ENCODE data around the gene PARD3B. TPM values are rescaled to one million over a fixed set of nuclear protein-coding genes. Genes with fewer than 3 reads are reported as not detected.

Gene PARD3B
- total RNA-seq, 1 experiment from 2014 or later = 7.6 TPM

- no TSS peak for BruUV-seq (replicated peaks)
- H3K27ac ChIP-seq = no peak overlapping the region
- intact Hi-C loops (cut with micrococcal nuclease; ENCODE audit: unreplicated experiment) = no loop called here
- H4K20me1 ChIP-seq (ENCODE audit: insufficient read depth) = no peaks in the 10 kb centered on the region
- H3K36me3 ChIP-seq (ENCODE audit: low read depth) = no peaks in the 10 kb centered on the region
- no peak overlapping the region for H2AFZ ChIP-seq
- no peaks in the 10 kb centered on the region for H3K79me2 ChIP-seq (ENCODE audit: low read depth)
- H3K4me3 ChIP-seq = no peak overlapping the region
- no peaks in the 10 kb centered on the region for H3K9me3 ChIP-seq (ENCODE audit: insufficient read depth, low read depth)
- DNase-seq = no peak
- H3K4me1 ChIP-seq (replicated peaks; ENCODE audit: insufficient read depth) = no peaks in the 10 kb centered on the region
- no peaks in the 10 kb centered on the region for H3K27me3 ChIP-seq (ENCODE audit: insufficient read depth, low read depth)
- H3K9me2 ChIP-seq (ENCODE audit: insufficient read depth) = no peaks in the 10 kb centered on the region
- POLR2A ChIA-PET (ENCODE audit: unreplicated experiment) = no interaction called here
- no peak overlapping the region for H3K4me2 ChIP-seq
- H3F3A ChIP-seq (ENCODE audit: insufficient read depth, low read depth) = no peaks in the 10 kb centered on the region
- TF ChIP-seq EZH2 (IDR thresholded peaks at IDR 0.05; ENCODE audit: low read depth) = no peak
- no peak for TF ChIP-seq CTCF (conservative IDR thresholded peaks at IDR 0.05)
- CTCF ChIA-PET = no interaction called here
Measured at GRCh38 chr2:204892506-204893255, 347.4 kb downstream of the PARD3B start.

DNA sequence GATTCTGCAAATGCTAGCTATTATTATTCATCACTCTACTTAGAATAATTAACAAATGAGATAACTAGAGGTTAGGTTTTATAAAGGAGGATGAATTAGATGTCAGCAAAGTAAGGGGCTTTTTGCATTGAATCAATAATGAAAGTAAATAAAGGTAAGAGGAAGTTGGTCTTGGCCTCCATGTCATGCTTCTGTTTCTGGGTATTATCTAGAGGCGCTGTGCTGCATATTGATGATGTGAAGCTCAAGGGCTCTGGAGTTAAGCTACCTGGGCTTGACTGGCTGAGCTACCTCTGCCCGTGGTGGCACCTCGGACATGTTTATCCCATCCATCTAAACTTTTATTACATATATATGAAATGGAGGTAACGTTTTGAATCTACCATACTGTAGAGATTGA is 350.9 kb downstream of the PARD3B start:
- H3K9me3 ChIP-seq (ENCODE audit: insufficient read depth, low read depth) = no peaks in the 10 kb centered on the region
- H3K27me3 ChIP-seq (ENCODE audit: insufficient read depth, low read depth) = no peaks in the 10 kb centered on the region
- no peaks in the 10 kb centered on the region for H4K20me1 ChIP-seq (ENCODE audit: insufficient read depth)
- H3K4me2 ChIP-seq = no peak overlapping the region
- intact Hi-C loops (cut with micrococcal nuclease; ENCODE audit: unreplicated experiment) = no loop called here
- no peaks in the 10 kb centered on the region for H3K36me3 ChIP-seq (ENCODE audit: low read depth)
- no peak for DNase-seq
- H3K27ac ChIP-seq = no peak overlapping the region
- no peaks in the 10 kb centered on the region for H3K79me2 ChIP-seq (ENCODE audit: low read depth)
- H3K4me3 ChIP-seq = no peak overlapping the region
- TF ChIP-seq CTCF (conservative IDR thresholded peaks at IDR 0.05) (no peak), EZH2 (IDR thresholded peaks at IDR 0.05; ENCODE audit: low read depth) (no peak)
- no peak overlapping the region for H2AFZ ChIP-seq
- ChIA-PET CTCF (no interaction called here), POLR2A (ENCODE audit: unreplicated experiment) (no interaction called here)
- no TSS peak for BruUV-seq (replicated peaks)
- no peaks in the 10 kb centered on the region for H3K9me2 ChIP-seq (ENCODE audit: insufficient read depth)
- H3K4me1 ChIP-seq (replicated peaks; ENCODE audit: insufficient read depth) = no peaks in the 10 kb centered on the region
- no peaks in the 10 kb centered on the region for H3F3A ChIP-seq (ENCODE audit: insufficient read depth, low read depth)

GRCh38 chr2:204897561-204897960 is 352.3 kb downstream of the PARD3B start:
- BruUV-seq (replicated peaks) = no TSS peak
- POLR2A ChIA-PET (ENCODE audit: unreplicated experiment) = no interaction called here

More at GRCh38 chr2:204897561-204897960, 352.3 kb downstream of the PARD3B start:
- intact Hi-C loops (cut with micrococcal nuclease; ENCODE audit: unreplicated experiment) = no loop called here
- Histone ChIP-seq H3K4me3 (no peak overlapping the region), H3K27ac (no peak overlapping the region), H3K36me3 (ENCODE audit: low read depth) (no peaks in the 10 kb centered on the region), H3K9me2 (ENCODE audit: insufficient read depth) (no peaks in the 10 kb centered on the region), H3K4me2 (no peak overlapping the region), H3K9me3 (ENCODE audit: insufficient read depth, low read depth) (no peaks in the 10 kb centered on the region), H3K27me3 (ENCODE audit: insufficient read depth, low read depth) (no peaks in the 10 kb centered on the region), H3F3A (ENCODE audit: insufficient read depth, low read depth) (no peaks in the 10 kb centered on the region), H4K20me1 (ENCODE audit: insufficient read depth) (no peaks in the 10 kb centered on the region), H3K4me1 (replicated peaks; ENCODE audit: insufficient read depth) (no peaks in the 10 kb centered on the region), H3K79me2 (ENCODE audit: low read depth) (no peaks in the 10 kb centered on the region), H2AFZ (no peak overlapping the region)
- CTCF ChIA-PET = no interaction called here
- DNase-seq = no peak
- TF ChIP-seq CTCF (conservative IDR thresholded peaks at IDR 0.05) (no peak), EZH2 (IDR thresholded peaks at IDR 0.05; ENCODE audit: low read depth) (no peak)

Measured in PC-9 (cell line).